ENCODE results near the gene APBA2.

APBA2 gene

GRCh38 chr15:29012097-29012496, 126.3 kb downstream of the APBA2 start:
- Histone ChIP-seq H2AFZ (ENCODE audit: low read length) (no peak overlapping the region), H3K79me2 (ENCODE audit: insufficient read depth, low read length) (no peaks in the 10 kb centered on the region)

GRCh38 chr15:29014493-29014892, 128.7 kb downstream of the APBA2 start:
- Histone ChIP-seq H3K4me3 (ENCODE audit: low read depth, low read length, poor library complexity, severe bottlenecking) (no peak overlapping the region), H3K4me1 (ENCODE audit: insufficient read depth, low read length, severe bottlenecking) (no peaks in the 10 kb centered on the region), H3K79me2 (ENCODE audit: insufficient read depth, low read length) (no peaks in the 10 kb centered on the region), H3K27me3 (ENCODE audit: insufficient read depth, low read length) (no peaks in the 10 kb centered on the region; the same call in none of the 2 replicates), H3K27ac (ENCODE audit: low read depth, low read length, poor library complexity, severe bottlenecking) (no peak overlapping the region), H3F3A (ENCODE audit: insufficient read depth, low read length) (no peaks in the 10 kb centered on the region), H3K9me2 (ENCODE audit: low read depth, low read length) (no peaks in the 10 kb centered on the region), H4K20me1 (ENCODE audit: insufficient read depth, low read length) (no peaks in the 10 kb centered on the region), H3K9ac (ENCODE audit: low read length) (no peak overlapping the region), H2AFZ (ENCODE audit: low read length) (no peak overlapping the region), H3K9me3 (ENCODE audit: low read length) (no peaks in the 10 kb centered on the region), H3K36me3 (ENCODE audit: insufficient read depth, low read length) (no peaks in the 10 kb centered on the region), H3K4me2 (ENCODE audit: low read length) (no peak overlapping the region)
- TF ChIP-seq CTCF (IDR thresholded peaks at IDR 0.05; ENCODE audit: low read length) = no peak
- no peak for TF ChIP-seq EZH2 (IDR thresholded peaks at IDR 0.05; ENCODE audit: borderline replicate concordance, low read length)

More at GRCh38 chr15:29012097-29012496, 126.3 kb downstream of the APBA2 start:
- no peaks in the 10 kb centered on the region for H3K9me2 ChIP-seq (ENCODE audit: low read depth, low read length)
- no peak overlapping the region for H3K27ac ChIP-seq (ENCODE audit: low read depth, low read length, poor library complexity, severe bottlenecking)
- H3K27me3 ChIP-seq (ENCODE audit: insufficient read depth, low read length) = no peaks in the 10 kb centered on the region; the same call in none of the 2 replicates
- H3K4me1 ChIP-seq (ENCODE audit: insufficient read depth, low read length, severe bottlenecking) = no peaks in the 10 kb centered on the region
- no peaks in the 10 kb centered on the region for H3K36me3 ChIP-seq (ENCODE audit: insufficient read depth, low read length)
- no peak overlapping the region for H3K4me3 ChIP-seq (ENCODE audit: low read depth, low read length, poor library complexity, severe bottlenecking)
- no peak overlapping the region for H3K9ac ChIP-seq (ENCODE audit: low read length)
- no peaks in the 10 kb centered on the region for H4K20me1 ChIP-seq (ENCODE audit: insufficient read depth, low read length)
- no peaks in the 10 kb centered on the region for H3K9me3 ChIP-seq (ENCODE audit: low read length)
- H3K4me2 ChIP-seq (ENCODE audit: low read length) = no peak overlapping the region
- H3F3A ChIP-seq (ENCODE audit: insufficient read depth, low read length) = no peaks in the 10 kb centered on the region
- no peak for TF ChIP-seq CTCF (IDR thresholded peaks at IDR 0.05; ENCODE audit: low read length)
- TF ChIP-seq EZH2 (IDR thresholded peaks at IDR 0.05; ENCODE audit: borderline replicate concordance, low read length) = no peak

- no peak overlapping the region for H3K9ac ChIP-seq (ENCODE audit: low read length)
- no peak overlapping the region for H3K4me3 ChIP-seq (ENCODE audit: low read depth, low read length, poor library complexity, severe bottlenecking)
- H3K79me2 ChIP-seq (ENCODE audit: insufficient read depth, low read length) = no peaks in the 10 kb centered on the region
- no peaks in the 10 kb centered on the region; the same call in none of the 2 replicates for H3K27me3 ChIP-seq (ENCODE audit: insufficient read depth, low read length)
- no peaks in the 10 kb centered on the region for H3K4me1 ChIP-seq (ENCODE audit: insufficient read depth, low read length, severe bottlenecking)
- no peaks in the 10 kb centered on the region for H3K36me3 ChIP-seq (ENCODE audit: insufficient read depth, low read length)
- H3K9me2 ChIP-seq (ENCODE audit: low read depth, low read length) = no peaks in the 10 kb centered on the region
- TF ChIP-seq EZH2 (IDR thresholded peaks at IDR 0.05; ENCODE audit: borderline replicate concordance, low read length) = no peak
- TF ChIP-seq CTCF (IDR thresholded peaks at IDR 0.05; ENCODE audit: low read length) = no peak
- no peaks in the 10 kb centered on the region for H3K9me3 ChIP-seq (ENCODE audit: low read length)
- no peaks in the 10 kb centered on the region for H3F3A ChIP-seq (ENCODE audit: insufficient read depth, low read length)
- no peak overlapping the region for H2AFZ ChIP-seq (ENCODE audit: low read length)
- no peaks in the 10 kb centered on the region for H4K20me1 ChIP-seq (ENCODE audit: insufficient read depth, low read length)
- H3K27ac ChIP-seq (ENCODE audit: low read depth, low read length, poor library complexity, severe bottlenecking) = no peak overlapping the region
- H3K4me2 ChIP-seq (ENCODE audit: low read length) = no peak overlapping the region
These were observed 130.7 kb downstream of the APBA2 start for GRCh38 chr15:29016518-29016917.

All from OCI-LY1 (cell line).